ENCODE results near the gene CIITA.

GRCh38 chr16:10938796-10939648, 62.0 kb downstream of the CIITA start:
- TF ChIP-seq POLR2A (IDR thresholded peaks at IDR 0.05) (no peak), CTCF (IDR thresholded peaks at IDR 0.05) (no peak)
